Fibroblast of villous mesenchyme (primary cell): ENCODE data around the gene SGPL1. TPM values are rescaled to one million over a fixed set of nuclear protein-coding genes. Genes with fewer than 3 reads are reported as not detected.
A peak's percentile ranks its signal among the peaks of the same experiment; 100 is the strongest.

Experiments
- DNase-seq: peaks from one replicate; pipeline ENCODE4 v3.0.0-alpha.2; 2010; ENCODE audit warnings: low read depth
- H3K4me3 ChIP-seq: 2 replicates; pipeline ENCODE4 v1.5.1; 2011; ENCODE audit warnings: low read depth, mild to moderate bottlenecking, low read length
- CTCF ChIP-seq: IDR thresholded peaks from 2 replicates; pipeline ENCODE4 v1.5.1; 2012; ENCODE audit warnings: low read depth, mild to moderate bottlenecking, low read length; ENCODE audit not compliant: insufficient read depth
- total RNA-seq: library from RNA; depleted of rRNA; stranded (reverse); fragments of >200 nt; gene quantifications from 2 replicates; pipeline ENCODE4 v1.2.3, GENCODE V29; 2012

The SGPL1 gene
- total RNA-seq, 1 donor = 54.4 TPM

- no peak for TF ChIP-seq CTCF
- no peak overlapping the region for H3K4me3 ChIP-seq
- DNase-seq = no peak
Observed at GRCh38 chr10:70777063-70777875, 38.5 kb upstream of the SGPL1 start.

GRCh38 chr10:70778267-70778924 lies 37.4 kb upstream of the SGPL1 start:
- no peak for TF ChIP-seq CTCF
- DNase-seq = no peak
- H3K4me3 ChIP-seq = no peak overlapping the region

- no peak for DNase-seq
- no peak for TF ChIP-seq CTCF
- no peak overlapping the region for H3K4me3 ChIP-seq
Observed at GRCh38 chr10:70779088-70779487, 36.7 kb upstream of the SGPL1 start.

GRCh38 chr10:70779511-70780369 lies 36.0 kb upstream of the SGPL1 start:
- peak; percentile 10 for DNase-seq
- no peak for TF ChIP-seq CTCF
- no peak overlapping the region for H3K4me3 ChIP-seq

GRCh38 chr10:70780370-70780760 lies 35.4 kb upstream of the SGPL1 start:
- no peak for DNase-seq
- no peak overlapping the region for H3K4me3 ChIP-seq
- no peak for TF ChIP-seq CTCF

- no peak overlapping the region for H3K4me3 ChIP-seq
- TF ChIP-seq CTCF = no peak
- no peak for DNase-seq
Observed at GRCh38 chr10:70780772-70781171, 35.0 kb upstream of the SGPL1 start.
